GM18873 (cell line): Measurements from ENCODE around the gene PLPP6.
A peak's percentile ranks its signal among the peaks of the same experiment; 100 is the strongest.

ENCODE experiments used
- ATAC-seq: cut with Tn5 transposase; IDR thresholded peaks from one replicate; pipeline ENCODE4 v1.9.1; 2021; ENCODE audit warnings: mild to moderate bottlenecking, moderate library complexity, moderate number of reproducible peaks; ENCODE audit not compliant: unreplicated experiment, low FRiP score

Gene PLPP6

GRCh38 chr9:4661611-4662010 lies 483 bp upstream of the PLPP6 start:
- no peak for ATAC-seq

GRCh38 chr9:4662989-4663792 lies 1.1 kb downstream of the PLPP6 start:
- ATAC-seq, result no peak

GRCh38 chr9:4663956-4664355 lies 1.9 kb downstream of the PLPP6 start:
- ATAC-seq, result no peak

- ATAC-seq, result no peak
These were observed 3.3 kb downstream of the PLPP6 start for GRCh38 chr9:4665357-4665756.

- ATAC-seq, result no peak
These were observed 4.1 kb downstream of the PLPP6 start, which contains the start of gene SPATA6L for GRCh38 chr9:4666042-4666699. Gene SPATA6L, minus strand, starts transcription at chr9:4666480. Its CDS starts 230 bp downstream, at chr9:4666250.

- no peak for ATAC-seq
These were observed 5.6 kb downstream of the PLPP6 start for GRCh38 chr9:4667681-4668080.

GRCh38 chr9:4668604-4669003 lies 6.5 kb downstream of the PLPP6 start:
- ATAC-seq, result no peak

GRCh38 chr9:4669890-4670289 lies 7.8 kb downstream of the PLPP6 start:
- no peak for ATAC-seq

GRCh38 chr9:4670591-4670990 lies 8.5 kb downstream of the PLPP6 start:
- ATAC-seq, result no peak

GRCh38 chr9:4671737-4672136 lies 9.6 kb downstream of the PLPP6 start:
- ATAC-seq, result no peak

GRCh38 chr9:4674783-4675182 lies 12.7 kb downstream of the PLPP6 start:
- ATAC-seq, result no peak

GRCh38 chr9:4677392-4677791 lies 15.3 kb downstream of the PLPP6 start:
- ATAC-seq, result no peak

- ATAC-seq, result peak; percentile 6
These were observed 16.7 kb downstream of the PLPP6 start for GRCh38 chr9:4678679-4679267.

GRCh38 chr9:4679268-4680172 lies 17.4 kb downstream of the PLPP6 start, which contains the start of gene CDC37L1:
Gene CDC37L1, plus strand, starts transcription at chr9:4679569. Its CDS starts 199 bp downstream, at chr9:4679768.
- ATAC-seq, result peak; percentile 96

- no peak for ATAC-seq
These were observed 18.1 kb downstream of the PLPP6 start for GRCh38 chr9:4680173-4680525.

GRCh38 chr9:4680750-4681149 lies 18.7 kb downstream of the PLPP6 start:
- no peak for ATAC-seq

- no peak for ATAC-seq
These were observed 22.7 kb downstream of the PLPP6 start for GRCh38 chr9:4684820-4685219.

- no peak for ATAC-seq
These were observed 24.0 kb downstream of the PLPP6 start for GRCh38 chr9:4686112-4686511.

GRCh38 chr9:4686584-4686983 lies 24.5 kb downstream of the PLPP6 start:
- ATAC-seq, result no peak

- ATAC-seq, result no peak
These were observed 26.9 kb downstream of the PLPP6 start for GRCh38 chr9:4689021-4689420.
